Thymus (tissue), 11 donors: ENCODE measurements around the gene KCMF1. TPM values are rescaled to one million over a fixed set of nuclear protein-coding genes. Genes with fewer than 3 reads are reported as not detected.

Source experiments
- DNase-seq, 9 donors: peaks; one replicate each; pipeline ENCODE4 v3.0.0-alpha.2; 2013; ENCODE audit warnings: low spot score in 9 of 9, low read depth in 6 of 9, missing footprints in 1 of 9
- H3K27ac ChIP-seq, 2 donors: one replicate each; pipeline ENCODE4 v1.5.1; 2013; ENCODE audit warnings: control low read depth in 1 of 2, low read depth in 1 of 2, low read length in 1 of 2, mild to moderate bottlenecking in 1 of 2, moderate library complexity in 1 of 2
- H3K27me3 ChIP-seq, 2 donors: one replicate each; pipeline ENCODE4 v1.5.1; 2013; ENCODE audit warnings: low read length in 1 of 2; ENCODE audit not compliant: control insufficient read depth in 2 of 2, insufficient read depth in 1 of 2
- H3K36me3 ChIP-seq, 2 donors: one replicate each; pipeline ENCODE4 v1.5.1; 2013; ENCODE audit warnings: low read length in 1 of 2, mild to moderate bottlenecking in 1 of 2, moderate library complexity in 1 of 2; ENCODE audit not compliant: control insufficient read depth in 2 of 2, insufficient read depth in 2 of 2
- H3K4me1 ChIP-seq, 2 donors: one replicate each; pipeline ENCODE4 v1.5.1; 2013; ENCODE audit warnings: low read length in 2 of 2; ENCODE audit not compliant: control insufficient read depth in 2 of 2, insufficient read depth in 2 of 2
- H3K4me3 ChIP-seq, 2 donors: one replicate each; pipeline ENCODE4 v1.5.1; 2013; ENCODE audit warnings: low read length in 2 of 2, control low read depth in 1 of 2, mild to moderate bottlenecking in 1 of 2
- H3K9me3 ChIP-seq, 2 donors: one replicate each; pipeline ENCODE4 v1.5.1; 2013; ENCODE audit warnings: low read length in 1 of 2, mild to moderate bottlenecking in 1 of 2; ENCODE audit not compliant: control insufficient read depth in 2 of 2, insufficient read depth in 1 of 2
- WGBS: extraction: QIAGEN DNeasy Blood & Tissue Kit; methylation state at CpG from one replicate; pipeline ENCODE4 v1.1.7; 2013; 5-methylcytosine and 5-hydroxymethylcytosine counted together
- polyA plus RNA-seq: library from polyadenylated mRNA; stranded (reverse); fragments of 200-250 nt; gene quantifications from one replicate; pipeline ENCODE4 v1.2.3, GENCODE V29; 2013
- total RNA-seq: library from RNA; stranded (reverse); fragments of 120-200 nt; gene quantifications from one replicate; pipeline ENCODE4 v1.2.4, GENCODE V29; 2013
- donor health status: healthy.

KCMF1 gene
- total and polyA plus RNA-seq, 2 donors, result 32.5 to 32.6 TPM

- Histone ChIP-seq H3K4me3 (no peak overlapping the region), H3K27me3 (no peaks in the 10 kb centered on the region), H3K27ac (no peak overlapping the region), H3K4me1 (peaks cover 0 to 2% of the 10 kb centered on the region in 2 donors), H3K9me3 (no peaks in the 10 kb centered on the region), H3K36me3 (peaks cover 0 to 6% of the 10 kb centered on the region in 2 donors)
- DNase-seq, result no peak
Observed at GRCh38 chr2:85019121-85019520, 48.2 kb downstream of the KCMF1 start.

GRCh38 chr2:85022232-85022631, 51.3 kb downstream of the KCMF1 start:
- no peaks in the 10 kb centered on the region for H3K27me3 ChIP-seq
- H3K4me3 ChIP-seq, result no peak overlapping the region
- H3K9me3 ChIP-seq, result no peaks in the 10 kb centered on the region
- no peak overlapping the region for H3K27ac ChIP-seq
- 97% methylated on average over 5 of the region's 5 CpGs for WGBS
- peaks cover under 1 to 6% of the 10 kb centered on the region in 2 donors for H3K36me3 ChIP-seq
- H3K4me1 ChIP-seq, result peaks cover 0 to 2% of the 10 kb centered on the region in 2 donors
- DNase-seq, result no peak

GRCh38 chr2:85024372-85025047, 53.5 kb downstream of the KCMF1 start:
- H3K27ac ChIP-seq, result no peak overlapping the region
- 97% methylated on average over 8 of the region's 8 CpGs for WGBS
- no peaks in the 10 kb centered on the region for H3K9me3 ChIP-seq
- DNase-seq, result no peak
- no peaks in the 10 kb centered on the region for H3K4me1 ChIP-seq
- H3K27me3 ChIP-seq, result no peaks in the 10 kb centered on the region
- H3K36me3 ChIP-seq, result peaks cover 12 to 23% of the 10 kb centered on the region in 2 donors
- H3K4me3 ChIP-seq, result no peak overlapping the region

- no peak for DNase-seq
- Histone ChIP-seq H3K27me3 (no peaks in the 10 kb centered on the region), H3K9me3 (no peaks in the 10 kb centered on the region), H3K27ac (no peak overlapping the region), H3K4me3 (no peak overlapping the region), H3K4me1 (no peaks in the 10 kb centered on the region), H3K36me3 (peaks cover 22 to 64% of the 10 kb centered on the region in 2 donors)
- 98% methylated on average over 5 of the region's 5 CpGs for WGBS
Observed at GRCh38 chr2:85032621-85033020, 61.7 kb downstream of the KCMF1 start.

DNA sequence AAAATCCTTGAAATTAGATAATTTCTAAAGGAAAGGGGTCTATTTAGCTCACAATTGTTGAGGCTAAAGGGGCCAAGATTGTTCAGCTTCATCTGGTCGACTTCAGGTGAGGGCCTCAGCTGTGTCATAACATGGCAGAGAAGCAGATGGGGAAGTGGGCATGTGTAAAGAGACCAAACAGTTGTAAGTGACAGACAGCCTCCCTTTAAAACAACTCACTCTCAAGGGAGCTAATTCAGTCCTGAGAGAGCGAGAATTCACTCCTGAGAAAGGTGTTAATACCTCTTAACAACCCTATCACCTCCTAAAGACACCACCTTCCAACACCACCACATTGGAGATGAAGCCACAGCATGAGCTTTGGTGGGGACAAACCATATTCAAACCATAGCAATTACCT, 62.4 kb downstream of the KCMF1 start:
- WGBS, result 91% methylated on average over 2 of the region's 2 CpGs
- Histone ChIP-seq H3K36me3 (peaks cover 21 to 62% of the 10 kb centered on the region in 2 donors), H3K9me3 (no peaks in the 10 kb centered on the region), H3K27ac (no peak overlapping the region), H3K27me3 (no peaks in the 10 kb centered on the region), H3K4me3 (no peak overlapping the region), H3K4me1 (no peaks in the 10 kb centered on the region)
- no peak for DNase-seq

DNA sequence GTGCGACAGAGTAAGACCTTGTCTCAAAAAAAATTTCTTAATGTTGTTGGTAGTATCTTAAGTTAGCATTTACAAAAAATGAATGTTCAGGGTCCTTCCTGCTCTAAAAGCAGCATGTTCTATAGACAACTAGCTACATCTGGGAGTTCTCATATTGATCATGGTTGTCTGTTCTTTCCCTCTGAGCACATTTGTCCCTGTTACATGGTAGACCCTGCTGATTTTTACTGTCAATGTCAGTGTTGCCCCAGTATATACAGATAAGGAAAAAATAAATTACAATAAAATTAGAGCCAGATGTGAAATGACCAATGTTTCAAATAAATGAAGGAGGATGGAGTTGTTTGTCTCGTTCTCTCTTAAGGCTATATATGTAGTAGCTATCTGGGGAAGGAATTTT, 63.2 kb downstream of the KCMF1 start:
- Histone ChIP-seq H3K4me3 (no peak overlapping the region), H3K9me3 (no peaks in the 10 kb centered on the region), H3K36me3 (peaks cover 16 to 55% of the 10 kb centered on the region in 2 donors), H3K27me3 (no peaks in the 10 kb centered on the region), H3K4me1 (no peaks in the 10 kb centered on the region), H3K27ac (no peak overlapping the region)
- WGBS, result 97% methylated on average over 2 of the region's 2 CpGs
- no peak for DNase-seq

- no peaks in the 10 kb centered on the region for H3K4me1 ChIP-seq
- H3K27me3 ChIP-seq, result no peaks in the 10 kb centered on the region
- no peak for DNase-seq
- H3K27ac ChIP-seq, result no peak overlapping the region
- peaks cover 14 to 49% of the 10 kb centered on the region in 2 donors for H3K36me3 ChIP-seq
- 97% methylated on average over 7 of the region's 7 CpGs for WGBS
- no peak overlapping the region for H3K4me3 ChIP-seq
- H3K9me3 ChIP-seq, result no peaks in the 10 kb centered on the region
Observed at GRCh38 chr2:85037622-85038021, 66.7 kb downstream of the KCMF1 start.

DNA sequence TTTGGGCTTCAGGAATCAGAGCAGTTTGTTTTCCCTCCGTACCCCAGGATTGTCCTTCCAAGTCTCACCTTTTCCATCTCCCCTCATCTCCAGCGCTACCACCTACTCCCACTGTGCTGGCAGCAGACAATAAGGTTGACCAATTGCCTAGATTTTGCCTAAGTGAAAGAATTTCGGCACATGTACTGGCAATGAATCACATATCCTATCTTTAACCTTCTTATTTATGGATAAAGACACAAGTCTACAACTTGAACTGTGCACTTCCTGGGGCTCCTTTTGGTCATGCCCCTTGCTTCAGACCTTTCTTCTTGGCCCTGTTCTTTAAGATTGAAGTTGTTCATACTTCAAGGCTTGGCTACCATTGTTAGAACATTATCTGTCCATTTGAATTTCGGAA, 71.4 kb downstream of the KCMF1 start:
- Histone ChIP-seq H3K4me1 (no peaks in the 10 kb centered on the region), H3K36me3 (peaks cover 31 to 52% of the 10 kb centered on the region in 2 donors), H3K27me3 (no peaks in the 10 kb centered on the region), H3K9me3 (no peaks in the 10 kb centered on the region), H3K27ac (no peak overlapping the region), H3K4me3 (no peak overlapping the region)
- 98% methylated on average over 4 of the region's 4 CpGs for WGBS
- no peak for DNase-seq

DNA sequence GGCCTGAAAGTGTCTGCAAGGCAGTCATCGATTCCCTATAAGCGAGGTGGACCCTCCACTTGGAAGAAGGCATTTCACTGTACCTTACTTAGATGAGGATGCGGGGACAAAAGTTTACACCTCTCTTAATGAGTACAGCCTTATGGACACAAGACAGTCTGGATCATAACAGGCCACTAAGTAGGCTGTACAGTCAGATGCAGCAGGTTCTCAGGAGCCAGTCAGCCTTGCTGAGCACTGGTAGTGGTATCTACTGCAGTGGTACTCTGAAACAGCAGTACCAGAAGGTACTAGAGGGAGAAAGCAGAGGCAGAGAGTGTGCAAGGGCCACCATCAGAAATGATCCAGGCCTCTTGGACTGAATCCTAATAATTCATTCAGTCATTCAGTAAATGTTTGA, 77.6 kb downstream of the KCMF1 start:
- no peak for DNase-seq
- 99% methylated on average over 3 of the region's 3 CpGs for WGBS
- H3K36me3 ChIP-seq, result peaks cover 54 to 69% of the 10 kb centered on the region in 2 donors

More for the DNA sequence above, 77.6 kb downstream of the KCMF1 start:
- Histone ChIP-seq H3K9me3 (no peaks in the 10 kb centered on the region), H3K4me3 (no peak overlapping the region), H3K4me1 (no peaks in the 10 kb centered on the region), H3K27ac (no peak overlapping the region), H3K27me3 (no peaks in the 10 kb centered on the region)
